Chondrocyte (in vitro differentiated cells): ENCODE results near the gene OR6C74. TPM values are rescaled to one million over a fixed set of nuclear protein-coding genes. Genes with fewer than 3 reads are reported as not detected.

Experiments used
- DNase-seq: peaks from one replicate; pipeline ENCODE4 v3.0.0; 2021; ENCODE audit warnings: mixed read lengths, low spot score
- H3K27ac Mint-ChIP-seq: one replicate; pipeline ENCODE4 v1.8.0; 2021; ENCODE audit warnings: mild to moderate bottlenecking, moderate library complexity, mixed read lengths; ENCODE audit not compliant: unreplicated experiment
- H3K27me3 Mint-ChIP-seq: 2 replicates; pipeline ENCODE4 v1.8.0; 2021; ENCODE audit warnings: low read depth, mixed read lengths
- H3K36me3 Mint-ChIP-seq: 2 replicates; pipeline ENCODE4 v1.8.0; 2021; ENCODE audit warnings: low read depth, mixed read lengths
- H3K4me1 Mint-ChIP-seq: 2 replicates; pipeline ENCODE4 v1.8.0; 2021; ENCODE audit warnings: low read depth, mild to moderate bottlenecking, mixed read lengths
- H3K4me3 Mint-ChIP-seq: one replicate; pipeline ENCODE4 v1.8.0; 2021; ENCODE audit warnings: mild to moderate bottlenecking, moderate library complexity, mixed read lengths; ENCODE audit not compliant: unreplicated experiment
- H3K9me3 Mint-ChIP-seq: 2 replicates; pipeline ENCODE4 v1.8.0; 2021; ENCODE audit warnings: low read depth, mixed read lengths
- CTCF ChIP-seq: fragments of 200-600 bp; sonication (generic); IDR thresholded peaks from 2 replicates; pipeline ENCODE4 v1.5.0; 2021; ENCODE audit warnings: antibody characterized with exemption, mild to moderate bottlenecking, moderate library complexity
- total RNA-seq: library from RNA; stranded (reverse); gene quantifications from 3 replicates; pipeline ENCODE4 v1.2.1, GENCODE V29; 2021

The OR6C74 gene
- total RNA-seq, 1 donor from 2014 or later: not detected

- no peaks in the 10 kb centered on the region for H3K36me3 Mint-ChIP-seq
- H3K9me3 Mint-ChIP-seq: no peaks in the 10 kb centered on the region
- H3K4me1 Mint-ChIP-seq: no peaks in the 10 kb centered on the region
- H3K4me3 Mint-ChIP-seq: no peak overlapping the region
- no peak overlapping the region for H3K27ac Mint-ChIP-seq
- TF ChIP-seq CTCF: no peak
- H3K27me3 Mint-ChIP-seq: peaks cover 13% of the 10 kb centered on the region
- DNase-seq: no peak
These were observed 45.6 kb downstream of the OR6C74 start for GRCh38 chr12:55289999-55290398.

Other genes starting within 250 kb of the OR6C74 start
- gene NEUROD4, start 224.6 kb upstream of the OR6C74 start, total RNA-seq: not detected in 3 replicates
- not detected in 3 replicates for gene OR9K2, start 118.2 kb upstream of the OR6C74 start, total RNA-seq
- not detected in 3 replicates for gene OR10A7, start 23.6 kb upstream of the OR6C74 start, total RNA-seq
- not detected in 3 replicates for gene OR6C6, start 52.0 kb downstream of the OR6C74 start, total RNA-seq
- not detected in 3 replicates for gene OR6C1, start 69.7 kb downstream of the OR6C74 start, total RNA-seq
- gene OR6C3, start 86.1 kb downstream of the OR6C74 start, total RNA-seq: not detected in 3 replicates
- gene OR6C75, start 118.4 kb downstream of the OR6C74 start, total RNA-seq: not detected in 3 replicates
- gene OR6C65, start 155.9 kb downstream of the OR6C74 start, total RNA-seq: not detected in 3 replicates
- not detected in 3 replicates for gene OR6C76, start 181.6 kb downstream of the OR6C74 start, total RNA-seq
- gene OR6C2, start 199.5 kb downstream of the OR6C74 start, total RNA-seq: not detected in 3 replicates
- gene OR6C70, start 225.5 kb downstream of the OR6C74 start, total RNA-seq: not detected in 3 replicates
- not detected in 3 replicates for gene OR6C68, start 247.8 kb downstream of the OR6C74 start, total RNA-seq